BE2C (cell line): ENCODE data around the gene MRPL23.

Source experiments
- DNase-seq: peaks from one replicate; pipeline ENCODE4 v3.0.0-alpha.2; 2020
- H3K27me3 ChIP-seq: fragments of 250-450 bp; sonication (Bioruptor Pico); 2 replicates; pipeline ENCODE4 v1.5.1; 2020; ENCODE audit warnings: mild to moderate bottlenecking
- H3K36me3 ChIP-seq: fragments of 250-450 bp; sonication (Bioruptor Pico); 2 replicates; pipeline ENCODE4 v1.5.1; 2020; ENCODE audit warnings: mild to moderate bottlenecking
- H3K4me1 ChIP-seq: fragments of 250-450 bp; sonication (Bioruptor Pico); 2 replicates; pipeline ENCODE4 v1.5.1; 2020
- H3K4me3 ChIP-seq: 2 replicates; pipeline ENCODE4 v1.5.1; 2011; ENCODE audit warnings: low read depth, low read length
- H3K9me3 ChIP-seq: fragments of 250-450 bp; sonication (Bioruptor Pico); 2 replicates; pipeline ENCODE4 v1.5.1; 2020
- CTCF ChIP-seq: IDR thresholded peaks from 2 replicates; pipeline ENCODE4 v1.5.1; 2012; ENCODE audit warnings: mild to moderate bottlenecking, low read depth, low read length

MRPL23 gene

GRCh38 chr11:1949922-1950321, 2.8 kb downstream of the MRPL23 start:
- Histone ChIP-seq H3K4me1 (no peaks in the 10 kb centered on the region), H3K9me3 (no peaks in the 10 kb centered on the region), H3K4me3 (no peak overlapping the region), H3K27me3 (no peaks in the 10 kb centered on the region), H3K36me3 (no peaks in the 10 kb centered on the region)
- DNase-seq = no peak
- no peak for TF ChIP-seq CTCF

- H3K4me3 ChIP-seq = no peak overlapping the region
- no peaks in the 10 kb centered on the region for H3K9me3 ChIP-seq
- no peak for DNase-seq
- no peaks in the 10 kb centered on the region for H3K36me3 ChIP-seq
- H3K4me1 ChIP-seq = no peaks in the 10 kb centered on the region
- no peak for TF ChIP-seq CTCF
- no peaks in the 10 kb centered on the region for H3K27me3 ChIP-seq
Measured at GRCh38 chr11:1952806-1953482, 5.8 kb downstream of the MRPL23 start.

GRCh38 chr11:1953489-1954266, 6.5 kb downstream of the MRPL23 start:
- Histone ChIP-seq H3K4me3 (no peak overlapping the region), H3K4me1 (no peaks in the 10 kb centered on the region), H3K27me3 (no peaks in the 10 kb centered on the region), H3K9me3 (no peaks in the 10 kb centered on the region), H3K36me3 (no peaks in the 10 kb centered on the region)
- TF ChIP-seq CTCF = peak; percentile 7; the same call in 1 of the 2 replicates
- DNase-seq = no peak

- TF ChIP-seq CTCF = no peak
- Histone ChIP-seq H3K4me1 (no peaks in the 10 kb centered on the region), H3K36me3 (no peaks in the 10 kb centered on the region), H3K27me3 (no peaks in the 10 kb centered on the region), H3K9me3 (no peaks in the 10 kb centered on the region), H3K4me3 (no peak overlapping the region)
- no peak for DNase-seq
Measured at GRCh38 chr11:1958367-1958766, 11.2 kb downstream of the MRPL23 start.

- Histone ChIP-seq H3K4me3 (no peak overlapping the region), H3K36me3 (no peaks in the 10 kb centered on the region), H3K27me3 (no peaks in the 10 kb centered on the region), H3K4me1 (no peaks in the 10 kb centered on the region), H3K9me3 (no peaks in the 10 kb centered on the region)
- no peak for DNase-seq
- no peak for TF ChIP-seq CTCF
Measured at GRCh38 chr11:1959786-1960185, 12.7 kb downstream of the MRPL23 start.

- DNase-seq = no peak
- no peaks in the 10 kb centered on the region for H3K4me1 ChIP-seq
- no peak for TF ChIP-seq CTCF
Measured at GRCh38 chr11:1963864-1964263, 16.7 kb downstream of the MRPL23 start.

More at GRCh38 chr11:1963864-1964263, 16.7 kb downstream of the MRPL23 start:
- no peaks in the 10 kb centered on the region for H3K9me3 ChIP-seq
- no peaks in the 10 kb centered on the region for H3K27me3 ChIP-seq
- H3K4me3 ChIP-seq = no peak overlapping the region
- H3K36me3 ChIP-seq = no peaks in the 10 kb centered on the region
